Measurements from ENCODE around the gene MAML2. TPM values are rescaled to one million over a fixed set of nuclear protein-coding genes. Genes with fewer than 3 reads are reported as not detected.
A peak's percentile ranks its signal among the peaks of the same experiment; 100 is the strongest.

The MAML2 gene
- total RNA-seq, 1 experiment from 2014 or later: 4.7 TPM

- DNase-seq (ENCODE audit: extremely low read depth, low read depth): no peak
These were observed 257.6 kb downstream of the MAML2 start for GRCh38 chr11:96085319-96085930.

GRCh38 chr11:96084610-96085318 lies 258.2 kb downstream of the MAML2 start:
- DNase-seq (ENCODE audit: extremely low read depth, low read depth): no peak

GRCh38 chr11:96082936-96083335 lies 260.1 kb downstream of the MAML2 start:
- no peak for DNase-seq (ENCODE audit: extremely low read depth, low read depth)

- no peak for DNase-seq (ENCODE audit: extremely low read depth, low read depth)
These were observed 260.7 kb downstream of the MAML2 start for GRCh38 chr11:96082002-96082899.

GRCh38 chr11:96081561-96081960 lies 261.4 kb downstream of the MAML2 start:
- DNase-seq (ENCODE audit: extremely low read depth, low read depth): no peak

GRCh38 chr11:96079691-96080090 lies 263.3 kb downstream of the MAML2 start:
- DNase-seq (ENCODE audit: extremely low read depth, low read depth): no peak

- DNase-seq (ENCODE audit: extremely low read depth, low read depth): no peak
These were observed 267.4 kb downstream of the MAML2 start for GRCh38 chr11:96075532-96075959.

- DNase-seq (ENCODE audit: extremely low read depth, low read depth): no peak
These were observed 268.3 kb downstream of the MAML2 start for GRCh38 chr11:96074551-96075310.

GRCh38 chr11:96073536-96073935 lies 269.5 kb downstream of the MAML2 start:
- no peak for DNase-seq (ENCODE audit: extremely low read depth, low read depth)

- no peak for DNase-seq (ENCODE audit: extremely low read depth, low read depth)
These were observed 270.4 kb downstream of the MAML2 start for GRCh38 chr11:96072592-96072991.

- DNase-seq (ENCODE audit: extremely low read depth, low read depth): no peak
These were observed 272.5 kb downstream of the MAML2 start for GRCh38 chr11:96070453-96070852.

- DNase-seq (ENCODE audit: extremely low read depth, low read depth): no peak
These were observed 275.8 kb downstream of the MAML2 start for GRCh38 chr11:96067160-96067559.

- no peak for DNase-seq (ENCODE audit: extremely low read depth, low read depth)
These were observed 277.6 kb downstream of the MAML2 start for GRCh38 chr11:96065379-96065778.

GRCh38 chr11:96063886-96064285 lies 279.1 kb downstream of the MAML2 start:
- no peak for DNase-seq (ENCODE audit: extremely low read depth, low read depth)

GRCh38 chr11:96063053-96063452 lies 279.9 kb downstream of the MAML2 start:
- DNase-seq (ENCODE audit: extremely low read depth, low read depth): no peak

GRCh38 chr11:96062134-96062533 lies 280.9 kb downstream of the MAML2 start:
- DNase-seq (ENCODE audit: extremely low read depth, low read depth): no peak

- DNase-seq (ENCODE audit: extremely low read depth, low read depth): no peak
These were observed 281.3 kb downstream of the MAML2 start for GRCh38 chr11:96061730-96062129.

- peak; percentile 40 for DNase-seq (ENCODE audit: extremely low read depth, low read depth)
These were observed 281.9 kb downstream of the MAML2 start for GRCh38 chr11:96061069-96061468.

GRCh38 chr11:96057502-96057901 lies 285.5 kb downstream of the MAML2 start:
- DNase-seq (ENCODE audit: extremely low read depth, low read depth): no peak

- DNase-seq (ENCODE audit: extremely low read depth, low read depth): no peak
These were observed 286.4 kb downstream of the MAML2 start for GRCh38 chr11:96056576-96056975.

All from NCI-H460 (cell line).